ENCODE measurements around the gene TMEM101. TPM values are rescaled to one million over a fixed set of nuclear protein-coding genes. Genes with fewer than 3 reads are reported as not detected.

TMEM101 gene
- total RNA-seq, 4 donors from 2014 or later: 33.6 to 56.9 (median 45.0) TPM

GRCh38 chr17:44012391-44012790 is 2.4 kb downstream of the TMEM101 start:
- no peak overlapping the region for H3K27ac ChIP-seq
- no peaks in the 10 kb centered on the region for H3K27me3 ChIP-seq
- WGBS, 2 donors: 70 to 86% methylated on average over 2 to 3 of the region's 3 CpGs
- TF ChIP-seq POLR2A (IDR thresholded peaks at IDR 0.05): no peak
- no peak for TF ChIP-seq CTCF (IDR thresholded peaks at IDR 0.05)
- peaks cover 12 to 24% of the 10 kb centered on the region in 2 donors for H3K4me1 ChIP-seq
- no peak for DNase-seq
- intact Hi-C loops (cut with DNase I): loop anchor here (10.0 kb wide), 1 partner anchor 112 kb away; the partner anchor contains the start of gene HDAC5
- H3K4me3 ChIP-seq (replicated peaks in 1 of 3): no peak overlapping the region
- H3K36me3 ChIP-seq: no peaks in the 10 kb centered on the region
- H3K9me3 ChIP-seq: no peaks in the 10 kb centered on the region

- intact Hi-C loops (cut with DNase I): loop anchor here (10.0 kb wide), 1 partner anchor 113 kb away; the partner anchor contains the start of gene HDAC5
- TF ChIP-seq POLR2A (IDR thresholded peaks at IDR 0.05) (no peak), CTCF (IDR thresholded peaks at IDR 0.05) (no peak)
- DNase-seq: no peak
- Histone ChIP-seq H3K27ac (no peak overlapping the region), H3K9me3 (no peaks in the 10 kb centered on the region), H3K4me1 (peaks cover 15 to 28% of the 10 kb centered on the region in 2 donors), H3K27me3 (no peaks in the 10 kb centered on the region), H3K36me3 (no peaks in the 10 kb centered on the region), H3K4me3 (replicated peaks in 1 of 3) (no peak overlapping the region)
- 89 to 93% methylated on average over 7 of the region's 9 CpGs for WGBS, 2 donors
Measured at GRCh38 chr17:44011876-44012275, 2.9 kb downstream of the TMEM101 start.

GRCh38 chr17:44010966-44011647 is 3.7 kb downstream of the TMEM101 start:
- no peak overlapping the region for H3K4me3 ChIP-seq (replicated peaks in 1 of 3)
- no peaks in the 10 kb centered on the region for H3K27me3 ChIP-seq
- H3K36me3 ChIP-seq: no peaks in the 10 kb centered on the region
- intact Hi-C loops (cut with DNase I): loop anchor here (10.0 kb wide), 1 partner anchor 114 kb away; the partner anchor contains the start of gene HDAC5
- H3K9me3 ChIP-seq: no peaks in the 10 kb centered on the region
- no peak for TF ChIP-seq POLR2A (IDR thresholded peaks at IDR 0.05)
- no peak for TF ChIP-seq CTCF (IDR thresholded peaks at IDR 0.05)
- 55 to 63% methylated on average over 3 to 4 of the region's 4 CpGs for WGBS, 2 donors
- H3K4me1 ChIP-seq: peaks cover 19 to 30% of the 10 kb centered on the region in 2 donors
- no peak for DNase-seq
- no peak overlapping the region for H3K27ac ChIP-seq

GRCh38 chr17:44008205-44008909 is 6.4 kb downstream of the TMEM101 start:
- Histone ChIP-seq H3K4me3 (replicated peaks in 1 of 3) (no peak overlapping the region), H3K9me3 (no peaks in the 10 kb centered on the region), H3K27ac (no peak overlapping the region), H3K27me3 (no peaks in the 10 kb centered on the region), H3K36me3 (no peaks in the 10 kb centered on the region), H3K4me1 (peaks cover 28 to 36% of the 10 kb centered on the region in 2 donors)
- intact Hi-C loops (cut with DNase I): no loop called here
- DNase-seq: no peak
- TF ChIP-seq POLR2A (IDR thresholded peaks at IDR 0.05): no peak
- no peak for TF ChIP-seq CTCF (IDR thresholded peaks at IDR 0.05)
- 66 to 68% methylated on average over 4 to 5 of the region's 6 CpGs for WGBS, 2 donors
